ENCODE measurements around the gene DKC1.
"Not testable (repeated sequence)": the region's sequence is repeated elsewhere in the genome, so short reads cannot be mapped to it uniquely, and the experiment has no call there.

The DKC1 gene

GRCh38 chrX:154809939-154810665, 47.4 kb downstream of the DKC1 start:
- DNase-seq (ENCODE audit: insufficient read length, low spot score), result no peak
- FAIRE-seq, result no peak
- no peak for TF ChIP-seq POLR2A (IDR thresholded peaks at IDR 0.05; ENCODE audit: low read depth, low read length)

GRCh38 chrX:154812341-154813101, 49.9 kb downstream of the DKC1 start:
- no peak for DNase-seq (ENCODE audit: insufficient read length, low spot score)
- TF ChIP-seq POLR2A (IDR thresholded peaks at IDR 0.05; ENCODE audit: low read depth, low read length), result no peak
- FAIRE-seq, result no peak

- TF ChIP-seq POLR2A (IDR thresholded peaks at IDR 0.05; ENCODE audit: low read depth, low read length), result no peak
- no peak for FAIRE-seq
Measured at GRCh38 chrX:154813801-154814200, 51.1 kb downstream of the DKC1 start.

GRCh38 chrX:154815274-154815818, 52.7 kb downstream of the DKC1 start:
- no peak for FAIRE-seq

More at GRCh38 chrX:154813801-154814200, 51.1 kb downstream of the DKC1 start:
- no peak for DNase-seq (ENCODE audit: insufficient read length, low spot score)

GRCh38 chrX:154816326-154816898, 53.7 kb downstream of the DKC1 start:
- FAIRE-seq; DNase-seq (ENCODE audit: insufficient read length, low spot score): not testable (repeated sequence)

More at GRCh38 chrX:154815274-154815818, 52.7 kb downstream of the DKC1 start:
- DNase-seq (ENCODE audit: insufficient read length, low spot score), result no peak
- TF ChIP-seq POLR2A (IDR thresholded peaks at IDR 0.05; ENCODE audit: low read depth, low read length), result no peak

GRCh38 chrX:154817048-154817618, 54.5 kb downstream of the DKC1 start:
- not testable (repeated sequence) for FAIRE-seq; DNase-seq (ENCODE audit: insufficient read length, low spot score)

GRCh38 chrX:154818916-154819770, 56.5 kb downstream of the DKC1 start:
- FAIRE-seq, result no peak
- no peak for TF ChIP-seq POLR2A (IDR thresholded peaks at IDR 0.05; ENCODE audit: low read depth, low read length)
- DNase-seq (ENCODE audit: insufficient read length, low spot score), result no peak

- DNase-seq (ENCODE audit: insufficient read length, low spot score), result no peak
- TF ChIP-seq POLR2A (IDR thresholded peaks at IDR 0.05; ENCODE audit: low read depth, low read length), result no peak
- no peak for FAIRE-seq
Measured at GRCh38 chrX:154819771-154820341, 57.2 kb downstream of the DKC1 start.

GRCh38 chrX:154821523-154821922, 58.9 kb downstream of the DKC1 start:
- FAIRE-seq (no peak), DNase-seq (ENCODE audit: insufficient read length, low spot score) (no peak)
- no peak for TF ChIP-seq POLR2A (IDR thresholded peaks at IDR 0.05; ENCODE audit: low read depth, low read length)

GRCh38 chrX:154822029-154822428, 59.4 kb downstream of the DKC1 start:
- no peak for FAIRE-seq
- no peak for DNase-seq (ENCODE audit: insufficient read length, low spot score)
- no peak for TF ChIP-seq POLR2A (IDR thresholded peaks at IDR 0.05; ENCODE audit: low read depth, low read length)

GRCh38 chrX:154824638-154825037, 62.0 kb downstream of the DKC1 start:
- no peak for DNase-seq (ENCODE audit: insufficient read length, low spot score)
- FAIRE-seq, result no peak
- no peak for TF ChIP-seq POLR2A (IDR thresholded peaks at IDR 0.05; ENCODE audit: low read depth, low read length)

- not testable (repeated sequence) for FAIRE-seq
Measured at GRCh38 chrX:154825586-154825985, 62.9 kb downstream of the DKC1 start.

More at GRCh38 chrX:154825586-154825985, 62.9 kb downstream of the DKC1 start:
- not testable (repeated sequence) for DNase-seq (ENCODE audit: insufficient read length, low spot score)
